SHP77 (cell line): ENCODE data around the gene UCHL3.
"Not testable (repeated sequence)": the region's sequence is repeated elsewhere in the genome, so short reads cannot be mapped to it uniquely, and the experiment has no call there.

Experiments
- DNase-seq, 2 experiments: peaks; one replicate each; lab custom pipeline; 2025; lab: John Stamatoyannopoulos, UW

Gene UCHL3

DNA sequence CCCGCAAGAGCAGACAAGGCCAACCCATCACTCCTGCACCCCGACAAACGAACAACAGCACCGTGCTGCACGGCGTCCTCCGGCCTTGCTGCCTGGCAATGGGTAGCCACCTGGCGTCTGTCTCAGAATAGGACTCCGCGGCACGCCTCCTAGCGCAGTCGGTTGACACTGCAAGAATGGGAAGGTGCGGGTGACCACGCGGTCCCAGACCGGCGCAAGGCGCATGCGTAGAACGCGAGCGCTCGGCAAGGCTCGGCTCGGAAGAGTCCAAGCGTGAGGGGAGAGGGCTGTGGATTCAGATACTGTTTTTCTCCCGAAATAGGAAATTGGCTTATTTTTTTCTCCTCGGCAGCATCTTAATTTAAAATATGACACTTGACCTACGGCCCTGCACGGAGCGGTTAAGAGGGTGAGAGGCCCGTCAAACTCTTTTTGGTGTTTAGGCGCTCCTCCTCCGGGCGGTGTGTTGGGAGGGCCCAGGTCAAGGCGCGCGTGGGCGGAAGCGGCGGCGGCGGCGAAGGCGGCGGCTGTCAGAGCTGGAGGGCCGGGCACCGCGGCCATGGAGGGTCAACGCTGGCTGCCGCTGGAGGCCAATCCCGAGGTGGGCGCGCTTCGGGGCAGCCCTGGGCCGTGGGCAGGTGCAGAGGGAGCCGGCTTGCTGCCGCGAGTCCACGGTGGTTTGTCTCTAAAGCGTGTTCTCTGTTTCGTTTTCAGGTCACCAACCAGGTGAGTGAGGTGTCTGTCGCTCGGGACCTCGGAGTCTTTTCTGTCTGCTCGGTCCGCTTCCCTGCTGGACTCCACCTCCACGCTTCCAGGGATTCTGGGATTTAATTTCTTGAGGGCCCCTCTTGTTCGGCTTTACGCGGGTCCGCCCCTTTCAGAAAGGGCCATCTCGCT lies at the start of gene UCHL3:
Gene UCHL3, plus strand, starts transcription at position 530 of the 897 bp plus-strand sequence. Its CDS starts 30 bp downstream, at position 560.
- peak; percentile 88 to 93 for DNase-seq

- no peak for DNase-seq
These were observed 44.3 kb upstream of the UCHL3 start for GRCh38 chr13:75505327-75505726.

DNA sequence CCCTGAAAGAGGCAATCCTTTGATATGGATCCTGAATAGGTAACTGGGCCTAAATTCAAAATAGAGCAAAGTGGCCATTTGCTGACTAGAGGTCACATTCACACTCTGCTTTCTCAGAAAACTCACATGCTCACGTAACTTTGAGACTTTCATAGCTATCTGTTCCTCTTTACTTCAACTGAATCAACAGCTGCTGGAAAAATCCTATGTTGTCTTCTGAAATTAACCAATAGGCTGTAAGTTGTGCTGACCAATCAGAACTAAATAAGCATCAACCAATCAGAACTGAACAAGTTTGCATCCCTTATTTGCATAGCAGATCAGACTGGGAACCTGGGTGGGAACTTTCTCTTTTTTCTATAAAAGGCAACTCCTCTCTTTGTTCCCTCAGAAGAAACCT lies 43.6 kb upstream of the UCHL3 start:
- DNase-seq: no peak

DNA sequence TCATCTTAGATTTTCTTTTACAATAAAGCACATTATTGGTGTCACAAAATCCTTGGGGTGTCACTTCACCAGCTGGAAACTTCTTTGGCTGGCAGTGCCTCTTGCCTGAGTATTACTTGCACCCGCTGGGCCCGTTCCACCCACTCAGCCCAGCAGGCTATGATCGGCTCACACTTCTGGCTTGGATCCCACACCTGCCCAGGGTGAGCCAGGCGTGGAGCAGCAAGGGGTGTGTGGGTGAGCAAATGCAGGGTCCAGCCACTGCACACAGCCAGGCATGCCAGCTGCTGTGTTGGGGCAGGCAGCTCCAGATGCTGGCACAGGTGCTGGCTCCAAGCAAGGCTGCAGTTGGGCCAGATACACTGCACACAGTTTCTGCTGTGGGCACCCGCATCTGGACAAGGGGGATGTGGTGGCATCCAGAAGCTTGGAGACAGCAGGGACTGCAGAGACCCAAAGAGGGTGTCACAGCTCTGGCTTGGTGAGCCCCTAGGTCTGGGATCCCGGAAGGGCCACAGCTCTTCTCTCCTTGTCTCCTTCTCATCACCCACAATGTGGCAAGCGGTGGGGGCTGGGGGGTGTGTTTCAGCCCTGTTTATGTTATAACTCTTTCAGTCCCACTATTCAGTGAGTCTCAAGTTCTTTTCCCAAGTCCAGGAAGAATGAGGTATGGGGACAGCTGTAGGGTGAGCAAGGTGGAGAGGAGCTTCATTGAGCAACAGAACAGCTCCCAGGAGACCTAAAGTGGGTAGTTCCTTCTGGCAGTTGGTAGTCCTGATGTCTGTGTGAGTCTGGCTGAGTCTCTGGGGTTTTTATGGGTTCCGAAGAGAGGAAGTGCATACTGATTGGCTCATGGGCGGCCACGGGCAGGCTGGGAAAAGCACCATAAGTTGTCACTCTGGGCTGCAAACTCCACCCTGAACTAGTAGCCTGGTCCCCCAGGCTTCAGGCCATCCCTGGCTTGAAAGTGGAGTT lies 42.3 kb upstream of the UCHL3 start:
- peak; percentile 3 to 31 for DNase-seq

DNA sequence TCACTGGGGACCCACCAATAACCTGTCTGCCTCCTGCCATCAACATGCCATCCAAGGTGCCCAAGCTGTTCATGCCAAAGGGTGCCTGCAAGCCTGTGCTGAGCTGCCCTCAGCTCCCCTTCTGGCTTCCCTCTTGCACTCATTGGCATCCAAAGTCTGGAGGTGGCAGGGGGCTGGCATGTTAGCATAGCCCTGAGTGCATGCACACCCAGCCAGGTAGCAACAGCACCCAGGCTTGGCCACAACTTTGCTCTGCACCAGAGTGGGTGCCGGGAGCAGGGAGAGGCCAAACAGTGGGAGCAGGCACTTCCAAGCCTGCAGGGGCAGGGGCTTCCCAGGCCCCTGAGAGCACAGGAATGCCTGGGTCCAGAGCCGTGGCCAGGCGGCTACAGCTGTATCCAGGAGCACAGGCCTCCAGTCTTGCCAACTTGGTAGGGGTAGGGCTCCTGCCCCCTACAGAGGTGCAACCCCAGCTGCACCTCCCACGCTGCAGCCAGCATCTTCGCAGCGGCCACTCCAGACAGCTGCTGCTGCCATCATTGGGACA lies 41.5 kb upstream of the UCHL3 start:
- no peak for DNase-seq

GRCh38 chr13:75511051-75511625 lies 38.5 kb upstream of the UCHL3 start:
- no peak for DNase-seq

DNA sequence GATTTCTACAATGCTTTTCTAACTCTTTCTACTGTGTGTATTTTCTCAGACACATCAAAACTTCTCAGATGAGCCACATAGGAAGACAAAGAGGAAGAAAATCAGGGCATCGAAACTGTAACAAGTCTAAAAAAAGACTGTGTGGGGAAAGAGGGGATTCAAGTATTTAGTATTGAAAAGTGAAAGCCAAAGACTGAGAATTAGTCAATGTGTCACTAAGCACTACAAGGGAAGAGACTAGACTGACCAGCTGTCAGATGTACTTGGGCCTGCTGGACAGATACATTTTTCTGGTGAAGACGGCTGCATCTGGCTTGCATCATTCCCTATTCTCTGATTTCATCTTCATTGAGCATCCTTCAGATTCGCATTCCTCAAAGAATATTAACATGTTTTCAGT lies 37.3 kb upstream of the UCHL3 start:
- no peak for DNase-seq

- DNase-seq: no peak
These were observed 36.3 kb upstream of the UCHL3 start for GRCh38 chr13:75513271-75513670.

DNA sequence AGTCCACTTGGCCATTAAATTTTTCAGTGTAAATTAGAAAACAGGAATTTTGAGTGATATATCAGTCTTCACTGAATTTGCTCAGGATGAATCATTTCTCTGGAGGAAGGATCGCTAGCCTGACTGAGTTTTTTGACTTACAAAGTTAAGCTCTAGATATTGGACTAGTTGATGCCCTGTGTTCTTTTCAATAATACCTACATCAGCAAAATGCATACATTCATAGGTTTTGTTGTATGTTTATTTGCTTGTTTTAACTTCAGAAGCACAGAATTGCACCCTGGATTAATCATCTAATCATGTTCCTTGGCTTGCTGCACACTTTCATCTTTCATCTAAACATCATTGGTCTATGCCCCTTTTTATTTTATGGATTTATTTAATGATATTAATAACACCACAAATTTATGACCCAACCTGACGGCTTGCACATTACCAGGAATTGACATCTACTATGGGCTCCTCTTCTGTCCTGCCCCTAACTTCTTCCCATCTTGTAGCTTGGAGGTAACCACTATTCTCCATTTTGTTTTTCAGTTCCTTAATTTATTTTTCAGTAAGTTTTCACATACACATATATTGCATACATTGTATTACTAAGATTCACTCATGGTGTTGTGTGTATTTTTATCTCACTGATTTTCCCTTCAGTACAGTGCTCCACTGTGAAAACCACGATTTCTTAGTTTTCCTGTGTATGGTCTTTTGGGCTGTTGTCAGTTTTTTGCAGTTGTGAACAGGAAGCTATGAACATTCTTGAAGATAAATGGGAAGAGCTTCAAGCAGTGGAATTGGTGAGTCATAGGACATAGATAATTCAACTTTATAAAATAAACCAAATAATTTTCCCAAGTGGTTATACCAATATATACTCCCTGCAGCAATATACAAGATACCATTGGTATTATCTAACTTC lies 35.3 kb upstream of the UCHL3 start:
- DNase-seq: no peak

GRCh38 chr13:75518439-75519088 lies 31.0 kb upstream of the UCHL3 start:
- DNase-seq: no peak

GRCh38 chr13:75521956-75522355 lies 27.6 kb upstream of the UCHL3 start:
- DNase-seq: no peak

GRCh38 chr13:75530549-75530961 lies 19.0 kb upstream of the UCHL3 start:
- no peak for DNase-seq

GRCh38 chr13:75533861-75534260 lies 15.7 kb upstream of the UCHL3 start:
- no peak for DNase-seq

DNA sequence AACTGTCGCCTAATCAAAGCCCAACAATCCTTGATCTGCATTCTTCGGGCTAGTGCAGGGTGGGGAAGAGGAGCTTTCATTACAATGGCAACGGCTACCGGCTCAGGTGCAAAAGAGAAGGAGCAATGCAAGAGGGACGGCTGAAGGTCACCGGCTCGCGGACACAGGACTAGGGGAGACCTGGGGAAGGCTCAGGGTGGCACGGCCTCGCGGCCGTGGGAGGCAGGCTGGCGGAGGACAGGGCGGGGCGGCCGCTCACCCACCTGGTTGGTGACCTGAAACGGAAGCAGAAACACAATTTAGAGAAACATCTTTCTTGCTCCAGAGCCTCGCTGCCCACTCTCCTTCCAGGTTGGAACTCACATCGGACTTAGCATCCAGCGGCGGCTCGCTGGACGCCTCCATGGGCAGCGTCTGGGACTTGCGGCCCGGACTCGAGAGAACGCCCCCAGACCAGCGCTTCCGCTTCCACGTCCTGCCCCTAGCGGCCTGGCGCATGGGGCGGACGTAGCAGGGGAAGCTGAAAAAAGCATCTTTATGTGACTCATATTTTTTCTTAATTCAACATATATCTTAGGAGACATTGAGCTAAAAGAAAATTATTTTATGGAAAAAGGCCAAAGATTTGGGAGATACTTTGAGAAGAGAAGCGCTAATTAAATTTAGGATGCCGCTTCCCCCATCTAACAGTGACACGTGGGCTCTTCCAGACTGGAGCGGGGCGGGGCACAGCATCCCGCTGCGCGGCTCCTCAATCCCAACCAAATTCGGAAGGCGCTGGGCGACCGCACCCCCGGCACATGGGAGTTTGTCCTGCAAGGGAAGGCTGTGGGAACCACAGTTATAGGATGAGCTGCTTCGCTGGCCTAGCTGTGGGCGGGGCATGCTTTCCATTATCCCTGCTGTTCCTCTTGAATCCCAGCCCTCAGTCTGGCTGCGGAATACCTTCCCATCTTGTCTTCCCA lies 11.9 kb upstream of the UCHL3 start, which contains the start of gene COMMD6:
Gene COMMD6, minus strand, starts transcription at position 441 of the 965 bp plus-strand sequence. Its CDS starts 36 bp downstream, at position 405.
- DNase-seq: peak; percentile 87 to 90

GRCh38 chr13:75541287-75541686 lies 8.3 kb upstream of the UCHL3 start:
- no peak for DNase-seq

DNA sequence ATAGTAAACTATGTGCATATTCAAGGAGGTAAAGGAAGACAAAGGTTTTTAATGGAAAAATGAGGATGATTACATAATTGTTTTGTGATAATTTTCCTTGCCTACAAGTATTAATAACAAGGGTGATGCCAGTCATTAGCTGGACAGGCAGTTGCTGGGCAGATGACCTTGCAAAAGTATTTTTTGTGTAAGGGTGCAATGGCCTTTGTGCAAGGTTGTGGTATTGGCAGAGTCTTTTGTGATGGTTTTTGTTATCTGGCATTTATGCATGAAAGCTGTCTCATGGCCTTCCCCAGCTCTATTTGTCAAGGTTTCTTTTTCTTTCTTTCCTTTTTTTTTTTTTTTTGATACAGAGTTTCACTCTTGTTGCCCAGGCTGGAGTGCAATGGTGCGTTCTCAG lies 7.6 kb upstream of the UCHL3 start:
- DNase-seq: no peak

DNA sequence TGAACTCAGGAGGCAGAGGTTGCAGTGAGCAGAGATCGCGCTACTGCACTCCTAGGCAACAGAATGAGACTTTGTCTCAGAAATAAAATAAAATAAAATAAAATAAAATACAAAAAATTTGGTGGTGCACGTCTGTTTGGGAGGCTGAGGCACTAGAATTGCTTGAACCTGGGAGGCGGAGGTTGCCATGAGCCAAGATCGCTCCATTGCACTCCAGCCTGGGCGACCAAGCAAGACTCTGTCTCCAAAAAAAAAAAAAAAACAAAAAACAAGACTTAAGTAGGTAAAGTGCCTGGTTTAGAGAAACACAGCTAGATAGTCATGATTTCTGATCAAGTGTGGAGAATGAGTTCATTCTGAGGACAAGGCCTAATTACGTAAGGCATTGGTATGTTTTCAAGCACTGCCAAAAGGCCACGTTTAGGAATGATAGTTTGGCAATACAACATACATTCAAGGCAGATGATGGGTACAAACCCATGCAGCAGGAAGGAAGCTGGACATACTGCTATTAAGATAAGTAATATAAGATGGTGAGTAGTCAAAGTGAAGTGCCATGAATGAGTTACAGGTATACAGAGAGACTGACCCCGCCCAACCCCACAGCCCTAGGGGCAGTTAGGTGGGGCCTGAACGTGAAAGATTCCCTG lies 4.8 kb upstream of the UCHL3 start:
- DNase-seq: no peak

DNA sequence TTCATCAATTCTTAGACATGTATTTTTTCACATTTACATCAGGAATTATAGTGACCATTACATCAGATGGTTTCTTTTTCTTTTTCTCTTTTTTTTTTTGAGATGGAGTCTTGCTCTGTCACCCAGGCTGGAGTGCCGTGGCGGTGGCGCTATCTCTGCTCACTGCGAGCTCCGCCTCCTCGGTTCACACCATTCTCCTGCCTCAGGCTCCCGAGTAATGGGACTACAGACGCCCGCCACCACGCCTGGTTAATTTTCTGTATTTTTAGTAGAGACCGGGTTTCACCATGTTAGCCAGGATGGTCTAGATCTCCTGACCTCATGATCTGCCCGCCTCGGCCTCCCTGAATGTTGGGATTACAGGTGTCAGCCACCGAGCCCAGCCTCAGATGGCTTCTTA lies 4.2 kb upstream of the UCHL3 start:
- not testable (repeated sequence) for DNase-seq
